Articular chondrocyte of knee joint (primary cell): Measurements from ENCODE around the gene CLEC4M. TPM values are rescaled to one million over a fixed set of nuclear protein-coding genes. Genes with fewer than 3 reads are reported as not detected.

Experiments
- total RNA-seq: library from RNA; depleted of rRNA; stranded (reverse); fragments of >200 nt; gene quantifications from 2 replicates; pipeline ENCODE4 v1.2.3, GENCODE V29; 2012

Gene CLEC4M
- not detected in 2 replicates for total RNA-seq

GRCh38 chr19:7762719-7763293 lies at the start of gene CLEC4M:
TSS of gene CLEC4M (plus strand) at chr19:7763243. CDS start at chr19:7763267, 24 bp downstream.

GRCh38 chr19:7732045-7732444 lies 31.0 kb upstream of the CLEC4M start, which contains the start of gene CLEC4G:
TSS of gene CLEC4G (minus strand) at chr19:7732110. CDS start at chr19:7732102, 8 bp downstream.

DNA sequence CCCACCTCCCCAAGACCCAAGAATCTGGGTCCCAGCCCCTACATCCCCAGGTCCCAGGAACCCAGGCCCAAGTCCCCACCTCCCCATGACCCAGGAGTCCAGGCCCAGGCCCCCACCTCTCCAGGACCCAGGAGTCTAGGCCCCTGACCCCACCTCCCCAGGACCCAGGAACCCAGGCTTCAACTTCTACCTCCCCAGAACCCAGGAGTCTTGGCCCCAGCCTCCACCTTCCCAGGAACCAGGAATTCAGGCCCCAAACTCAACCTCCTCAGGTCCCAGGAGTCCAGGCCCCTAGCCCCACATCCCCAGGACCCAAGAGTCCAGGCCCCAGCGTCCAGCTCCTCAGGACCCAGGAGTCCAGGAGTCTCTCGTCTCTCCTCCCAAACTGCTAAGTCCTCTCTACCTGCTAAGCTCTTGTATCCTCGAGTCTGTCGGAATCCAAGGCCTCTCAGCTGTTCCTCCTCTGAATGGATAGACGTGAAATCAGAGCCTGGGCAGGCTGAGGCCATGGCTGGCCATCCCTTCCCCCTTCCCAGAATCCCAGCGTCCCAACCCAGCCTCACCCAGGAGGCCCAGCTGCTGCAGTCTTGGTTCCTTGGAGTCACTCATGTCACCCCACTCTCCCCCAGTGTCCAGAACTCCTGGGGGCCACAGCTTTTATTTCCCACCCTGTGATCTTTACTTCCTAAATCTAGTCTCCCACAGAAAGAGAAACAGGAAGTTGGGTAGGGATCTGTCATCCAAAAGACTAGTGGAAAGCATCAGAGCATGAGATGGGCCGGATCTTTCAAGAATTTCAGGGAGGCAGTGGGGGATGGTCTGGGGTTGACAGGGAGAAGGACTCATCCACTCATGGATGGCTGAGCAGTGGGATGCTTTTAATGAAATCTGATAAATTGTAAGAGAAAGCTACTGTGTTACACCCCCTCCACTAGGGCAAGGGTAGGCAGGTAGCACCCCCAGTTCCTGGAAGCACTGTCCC lies 15.8 kb upstream of the CLEC4M start, which contains the start of gene CD209:
TSS of gene CD209 (minus strand) at position 632 of the 982 bp plus-strand sequence. CDS start at position 609, 23 bp downstream.

Other genes starting within 250 kb of the CLEC4M start
- gene ZNF358, start 247.1 kb upstream of the CLEC4M start, total RNA-seq = 18.5 and 22.7 TPM in 2 replicates
- gene MCOLN1, start 240.6 kb upstream of the CLEC4M start, total RNA-seq = 5.7 and 8.4 TPM in 2 replicates
- gene PNPLA6, start 227.5 kb upstream of the CLEC4M start, total RNA-seq = 57.8 and 64.2 TPM in 2 replicates
- not detected in 2 replicates for gene CAMSAP3, start 167.4 kb upstream of the CLEC4M start, total RNA-seq
- gene XAB2, start 133.7 kb upstream of the CLEC4M start, total RNA-seq = 26.4 and 28.4 TPM in 2 replicates
- gene PET100, start 133.4 kb upstream of the CLEC4M start, total RNA-seq = 6.4 and 11.1 TPM in 2 replicates
- not detected in 2 replicates for gene PCP2, start 129.5 kb upstream of the CLEC4M start, total RNA-seq
- 0.76 and 1.7 TPM in 2 replicates for gene STXBP2, start 126.1 kb upstream of the CLEC4M start, total RNA-seq
- not detected in 2 replicates for gene RETN, start 94.2 kb upstream of the CLEC4M start, total RNA-seq
- gene MCEMP1, start 86.2 kb upstream of the CLEC4M start, total RNA-seq = not detected in 2 replicates
- 40.4 and 41.4 TPM in 2 replicates for gene TRAPPC5, start 82.4 kb upstream of the CLEC4M start, total RNA-seq
- not detected in 2 replicates for gene FCER2, start 61.1 kb upstream of the CLEC4M start, total RNA-seq
- gene CLEC4G, start 31.1 kb upstream of the CLEC4M start, total RNA-seq = not detected in 2 replicates
- not detected in 2 replicates for gene CD209, start 15.7 kb upstream of the CLEC4M start, total RNA-seq
- 14.4 and 14.5 TPM in 2 replicates for gene EVI5L, start 67.0 kb downstream of the CLEC4M start, total RNA-seq
- not detected in 2 replicates for gene PRR36, start 111.1 kb downstream of the CLEC4M start, total RNA-seq
- 6.1 and 7.8 TPM in 2 replicates for gene LRRC8E, start 125.3 kb downstream of the CLEC4M start, total RNA-seq
- 9.5 and 9.7 TPM in 2 replicates for gene MAP2K7, start 140.6 kb downstream of the CLEC4M start, total RNA-seq
- gene TGFBR3L, start 151.6 kb downstream of the CLEC4M start, total RNA-seq = 0.26 and 0.76 TPM in 2 replicates
- 23.7 and 25.9 TPM in 2 replicates for gene SNAPC2, start 157.1 kb downstream of the CLEC4M start, total RNA-seq
- 1.1 and 1.3 TPM in 2 replicates for gene CTXN1, start 162.9 kb downstream of the CLEC4M start, total RNA-seq
- gene TIMM44, start 180.4 kb downstream of the CLEC4M start, total RNA-seq = 39.9 and 48.3 TPM in 2 replicates
- 27.3 and 30.7 TPM in 2 replicates for gene ELAVL1, start 242.4 kb downstream of the CLEC4M start, total RNA-seq